HG03378 (cell line): ENCODE data around the gene MRPS23.
A peak's percentile ranks its signal among the peaks of the same experiment; 100 is the strongest.

ENCODE experiments used
- ATAC-seq: cut with Tn5 transposase; IDR thresholded peaks from one replicate; pipeline ENCODE4 v1.9.1; 2021; ENCODE audit warnings: mild to moderate bottlenecking, moderate library complexity; ENCODE audit not compliant: unreplicated experiment

The MRPS23 gene

GRCh38 chr17:57879437-57880085 is 29.7 kb upstream of the MRPS23 start:
- no peak for ATAC-seq

DNA sequence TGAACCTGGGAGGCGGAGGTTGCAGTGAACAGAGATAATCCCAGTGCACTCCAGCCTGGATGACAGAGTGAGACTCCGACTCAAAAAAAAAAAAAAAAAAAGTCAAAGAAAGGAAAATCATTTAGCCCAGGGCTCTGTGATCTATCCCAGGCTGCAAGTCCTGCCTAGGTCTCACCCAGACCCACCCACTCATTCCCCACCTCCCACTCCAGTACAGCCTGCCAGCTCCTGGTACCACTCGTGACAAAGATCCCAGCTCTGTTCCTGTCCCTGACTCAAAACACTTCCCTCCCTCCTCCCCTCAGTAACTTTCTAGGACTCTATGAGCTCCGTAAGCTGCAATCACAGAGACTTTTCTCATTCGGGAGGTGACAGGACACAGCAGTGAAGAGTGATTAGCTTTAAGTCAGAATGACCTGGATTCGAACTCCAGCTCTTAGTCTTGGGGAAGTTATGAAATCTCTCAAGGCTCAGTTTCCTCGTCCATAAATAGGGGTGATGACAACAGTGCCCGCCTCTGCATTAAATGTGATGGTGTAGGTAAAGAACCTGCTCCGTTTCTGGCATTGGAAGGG is 28.0 kb upstream of the MRPS23 start:
- no peak for ATAC-seq

DNA sequence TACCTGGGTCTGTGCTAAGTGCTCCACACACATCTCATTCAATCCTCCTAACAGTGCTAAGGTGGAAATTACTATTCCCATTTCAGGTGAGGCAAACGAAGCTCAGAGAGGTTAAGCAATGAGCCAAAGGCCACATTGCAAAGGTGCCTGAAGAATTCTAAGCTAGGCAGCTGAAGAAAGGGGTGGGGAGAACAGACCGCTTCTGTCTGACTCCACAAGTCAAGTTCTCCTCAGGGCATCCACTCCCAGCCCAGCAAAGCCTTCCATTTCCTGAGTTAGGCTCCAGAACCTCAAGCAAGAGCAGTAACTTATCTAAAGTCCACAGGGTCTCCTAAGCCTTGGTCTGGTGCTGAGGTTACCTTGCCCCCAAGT is 27.0 kb upstream of the MRPS23 start:
- no peak for ATAC-seq

GRCh38 chr17:57876023-57876865 is 26.4 kb upstream of the MRPS23 start:
- ATAC-seq = no peak

DNA sequence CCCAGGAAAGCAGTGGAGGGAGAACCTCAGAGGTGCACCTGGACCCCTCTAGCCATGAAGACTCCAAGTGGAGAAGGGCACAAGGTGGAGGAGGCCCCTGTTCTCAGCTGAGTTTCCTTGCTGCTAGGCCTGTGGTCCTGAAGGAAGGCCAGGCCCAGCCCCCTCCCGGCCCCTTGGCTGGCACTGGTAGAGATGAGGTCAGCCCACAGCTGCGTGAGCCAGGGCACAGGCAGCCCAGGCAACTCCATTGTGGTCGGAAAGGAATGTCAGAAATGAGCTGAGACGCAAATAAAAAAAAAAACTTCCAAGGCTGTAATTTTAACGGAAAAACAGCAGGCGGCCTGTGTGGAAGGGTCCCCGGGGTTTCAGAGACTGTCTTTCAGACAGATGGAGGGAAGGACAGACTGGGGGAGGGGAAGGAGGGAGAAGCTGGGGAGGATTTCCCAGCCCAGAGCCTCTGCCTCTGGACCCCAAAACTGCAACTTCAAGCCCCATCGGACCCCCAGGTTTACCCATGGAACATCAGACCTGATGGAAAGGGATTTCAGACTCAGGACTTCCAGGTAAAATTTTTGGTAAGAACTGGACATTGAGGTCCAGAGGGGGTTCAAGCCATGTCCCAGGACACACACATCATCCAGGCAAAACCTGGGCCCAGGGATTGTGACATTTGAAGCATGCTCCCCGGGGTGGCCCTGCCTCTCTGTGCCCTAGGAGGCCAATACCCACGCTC is 25.6 kb upstream of the MRPS23 start:
- no peak for ATAC-seq

- no peak for ATAC-seq
Measured at GRCh38 chr17:57874434-57875289, 24.8 kb upstream of the MRPS23 start.

GRCh38 chr17:57874058-57874419 is 24.2 kb upstream of the MRPS23 start:
- ATAC-seq = no peak

DNA sequence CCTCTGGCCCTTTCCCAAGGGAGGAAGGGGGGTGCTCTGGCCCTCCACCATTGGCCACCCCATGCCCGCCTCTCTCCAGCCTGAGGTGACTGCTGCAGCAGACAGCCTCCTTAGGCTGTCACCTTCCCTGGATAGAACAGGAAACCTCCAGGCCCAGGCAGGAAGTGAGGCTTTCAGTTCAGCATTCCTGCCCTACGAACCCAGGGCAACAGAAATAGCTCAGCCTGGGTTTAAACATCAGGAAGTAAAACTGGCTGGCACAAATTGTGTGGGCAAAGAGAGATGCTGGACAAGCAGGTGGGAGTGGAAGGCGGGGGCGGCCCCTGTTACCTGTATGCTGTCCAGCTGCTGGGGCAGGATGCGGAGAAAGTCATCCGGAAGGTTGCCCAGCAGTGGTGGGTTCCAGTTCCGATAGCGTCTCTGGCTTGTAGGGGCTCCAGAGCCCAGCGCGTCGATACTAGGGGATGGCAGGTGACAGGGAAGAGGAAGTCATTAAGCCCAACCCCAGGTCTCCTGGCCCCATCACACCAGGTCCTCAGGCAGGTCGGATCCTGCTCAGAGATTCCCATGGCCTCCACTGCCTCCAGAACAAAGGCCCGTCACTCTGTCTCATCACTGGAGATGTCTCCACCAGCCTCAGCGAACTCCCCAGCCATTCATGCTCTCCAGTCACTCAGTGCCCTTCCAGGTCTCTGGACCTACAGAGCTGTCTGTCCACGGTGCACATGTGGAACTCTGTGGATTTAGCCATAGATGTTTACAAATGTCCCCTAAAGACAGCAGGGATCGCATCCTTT is 23.6 kb upstream of the MRPS23 start:
- no peak for ATAC-seq

- no peak for ATAC-seq
Measured at GRCh38 chr17:57872536-57872935, 22.7 kb upstream of the MRPS23 start.

DNA sequence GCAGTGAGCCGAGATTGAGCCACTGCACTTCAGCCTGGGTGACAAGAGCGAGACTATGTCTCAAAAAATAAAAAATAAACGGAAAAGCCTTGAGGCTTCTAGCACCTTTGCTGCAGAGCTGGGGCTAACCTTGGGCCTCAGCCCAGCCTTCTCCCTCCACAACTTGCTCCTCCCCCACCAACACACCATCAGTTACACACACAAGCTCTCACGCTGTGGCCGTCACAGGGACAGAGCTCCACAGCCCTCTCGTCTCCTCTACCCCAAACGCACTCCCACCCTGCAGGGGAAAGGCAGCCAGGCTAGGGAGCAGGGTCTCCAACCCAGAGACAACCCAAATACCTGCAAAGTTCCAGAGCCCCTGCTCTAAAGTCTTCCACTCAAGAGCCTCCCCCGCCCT is 22.0 kb upstream of the MRPS23 start:
- ATAC-seq = no peak

GRCh38 chr17:57871155-57871554 is 21.3 kb upstream of the MRPS23 start:
- ATAC-seq = no peak

DNA sequence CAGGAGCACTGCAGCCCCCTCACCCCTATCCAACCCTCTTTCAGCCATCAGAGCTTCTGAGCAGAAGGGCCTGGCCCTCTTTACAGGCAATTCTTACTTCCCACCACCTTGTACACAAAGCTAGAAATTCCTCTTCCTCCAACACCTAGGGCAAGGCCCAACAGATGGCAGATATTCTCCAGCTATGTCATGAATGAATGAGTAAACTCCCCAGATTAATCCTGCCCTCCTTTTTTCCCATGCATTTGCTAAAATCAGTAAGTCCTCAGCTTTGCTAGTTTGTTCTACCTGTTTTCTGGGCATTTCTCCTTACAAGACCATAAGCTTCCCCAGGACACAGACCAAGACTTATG is 20.4 kb upstream of the MRPS23 start:
- no peak for ATAC-seq

GRCh38 chr17:57869617-57870282 is 19.9 kb upstream of the MRPS23 start:
- no peak for ATAC-seq

- no peak for ATAC-seq
Measured at GRCh38 chr17:57868910-57869616, 19.2 kb upstream of the MRPS23 start.

GRCh38 chr17:57868007-57868909 is 18.4 kb upstream of the MRPS23 start:
- ATAC-seq = peak; percentile 77

- no peak for ATAC-seq
Measured at GRCh38 chr17:57867126-57867525, 17.3 kb upstream of the MRPS23 start.

DNA sequence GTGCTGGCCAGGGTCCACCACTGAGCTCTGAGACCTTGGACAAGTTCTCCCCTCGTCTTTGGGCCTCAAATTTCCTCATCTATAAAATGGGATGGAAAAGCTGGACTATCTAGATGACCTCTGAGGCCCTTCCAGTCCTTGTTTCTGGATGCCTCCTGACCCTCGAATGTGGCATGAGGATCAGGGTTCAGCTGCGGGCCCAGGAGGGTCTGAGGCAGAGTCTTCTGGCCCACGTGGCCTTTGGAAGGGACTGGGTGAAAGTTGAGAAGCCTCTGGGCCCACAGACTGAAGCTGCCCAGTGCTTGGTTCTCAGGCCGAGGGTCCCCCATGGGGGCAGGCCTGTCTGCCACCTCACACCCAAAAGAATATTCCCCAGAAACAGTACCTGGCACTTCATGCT is 16.9 kb upstream of the MRPS23 start:
- ATAC-seq = no peak

GRCh38 chr17:57866319-57866718 is 16.5 kb upstream of the MRPS23 start:
- ATAC-seq = no peak
